Nucleus accumbens (tissue), 56 donors: ENCODE results near the gene RTN4R.

Source experiments
- DNase-seq, 56 donors: peaks; one replicate each; lab custom pipeline; 2025; lab: John Stamatoyannopoulos, UW

RTN4R gene

DNA sequence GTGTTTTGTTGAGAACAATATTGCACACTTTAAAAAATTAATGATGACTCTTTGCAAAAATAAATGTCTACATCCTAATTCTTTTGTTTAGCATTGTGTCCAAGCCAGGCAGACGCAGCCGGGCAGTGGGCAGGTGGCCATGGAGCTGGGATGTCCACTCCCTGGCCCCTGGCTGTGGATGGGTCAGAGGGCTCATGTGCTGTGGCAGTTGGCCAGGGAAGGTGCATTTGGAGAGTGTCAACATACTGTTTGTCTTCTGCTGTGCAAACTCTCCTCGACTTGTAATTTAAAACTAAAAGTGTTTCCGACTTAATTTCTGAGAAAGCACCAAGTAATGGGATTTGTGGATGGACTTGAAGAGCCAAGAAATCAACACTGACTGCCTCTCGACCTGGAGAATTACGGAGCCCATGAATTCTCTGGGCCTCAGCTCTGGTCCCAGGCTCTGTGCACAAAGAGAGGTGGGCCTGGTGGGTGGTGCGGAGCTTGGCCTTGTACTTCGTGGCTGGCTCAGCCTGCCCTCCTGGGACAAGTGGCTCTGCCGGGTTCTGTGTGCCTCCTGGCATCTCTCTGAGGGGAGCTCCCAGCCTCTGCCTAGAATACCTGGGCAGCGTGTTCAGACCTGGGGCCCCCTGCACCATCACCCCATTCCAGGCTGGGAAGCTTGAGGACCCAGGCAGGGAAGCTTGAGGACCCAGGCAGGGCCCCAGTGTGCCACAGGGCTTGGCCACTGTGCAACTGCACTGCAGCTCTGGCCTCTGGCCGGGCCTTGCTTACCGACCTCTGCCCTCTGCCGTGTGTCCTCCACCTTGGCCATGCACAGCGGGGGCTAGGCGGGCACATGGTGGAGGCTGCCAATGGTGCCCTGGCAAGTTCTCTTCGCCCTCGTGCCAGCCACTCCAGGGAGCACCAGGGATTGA is 46.4 kb downstream of the RTN4R start:
- peak in 15 of 56 donors; percentile 7 to 55 (median 26) for DNase-seq

- DNase-seq, result no peak
These were observed 47.5 kb downstream of the RTN4R start for GRCh38 chr22:20220629-20221026.

GRCh38 chr22:20219667-20220628 is 48.2 kb downstream of the RTN4R start:
- DNase-seq, result no peak

DNA sequence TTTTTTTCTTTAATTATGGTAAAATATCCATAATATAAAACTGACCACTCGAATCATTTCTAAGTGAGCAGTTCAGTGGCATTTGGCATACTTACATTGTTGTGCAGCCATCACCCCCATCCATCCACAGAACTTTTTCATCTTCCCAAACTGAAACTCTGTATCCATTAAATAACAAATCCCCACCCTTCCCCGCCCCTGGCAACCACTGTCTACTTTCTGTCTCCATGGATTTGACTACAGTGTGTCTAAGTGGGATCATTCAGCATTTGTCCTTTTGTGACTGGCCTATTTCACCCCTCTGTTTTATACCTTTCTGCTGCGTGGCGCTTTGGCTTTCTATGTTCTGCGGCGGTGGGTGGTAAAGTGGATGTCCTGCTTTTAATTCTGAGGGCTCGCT is 49.1 kb downstream of the RTN4R start:
- DNase-seq, result no peak

DNA sequence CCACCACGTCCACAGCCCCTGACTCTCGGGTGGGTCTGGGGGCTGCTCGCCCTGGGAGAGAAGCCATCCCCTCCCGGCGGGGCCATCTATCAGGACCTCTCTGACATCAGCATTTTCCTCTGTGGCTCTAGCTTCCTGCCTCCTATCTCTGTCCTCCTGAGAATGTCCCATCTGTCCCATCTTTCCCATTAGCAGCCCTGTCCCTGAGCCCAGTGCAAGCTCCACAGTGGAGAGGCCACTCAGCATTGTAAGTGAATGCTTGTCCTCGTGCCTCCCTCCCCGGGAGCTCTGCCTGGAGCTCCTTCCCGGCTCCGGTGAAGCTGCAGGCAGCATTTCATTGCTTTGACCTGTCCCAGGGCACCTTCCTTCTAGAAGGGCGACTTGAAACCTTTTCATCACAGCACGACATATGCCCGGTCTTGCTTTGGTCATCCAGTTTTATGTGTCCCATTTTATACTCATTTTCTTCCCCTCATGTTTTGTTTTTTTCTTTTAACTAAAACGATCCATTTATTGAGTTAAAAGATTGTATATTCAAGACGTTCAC is 49.7 kb downstream of the RTN4R start:
- DNase-seq, result no peak

- no peak for DNase-seq
These were observed 50.6 kb downstream of the RTN4R start for GRCh38 chr22:20217563-20217962.

- DNase-seq, result no peak
These were observed 51.1 kb downstream of the RTN4R start for GRCh38 chr22:20216863-20217499.

DNA sequence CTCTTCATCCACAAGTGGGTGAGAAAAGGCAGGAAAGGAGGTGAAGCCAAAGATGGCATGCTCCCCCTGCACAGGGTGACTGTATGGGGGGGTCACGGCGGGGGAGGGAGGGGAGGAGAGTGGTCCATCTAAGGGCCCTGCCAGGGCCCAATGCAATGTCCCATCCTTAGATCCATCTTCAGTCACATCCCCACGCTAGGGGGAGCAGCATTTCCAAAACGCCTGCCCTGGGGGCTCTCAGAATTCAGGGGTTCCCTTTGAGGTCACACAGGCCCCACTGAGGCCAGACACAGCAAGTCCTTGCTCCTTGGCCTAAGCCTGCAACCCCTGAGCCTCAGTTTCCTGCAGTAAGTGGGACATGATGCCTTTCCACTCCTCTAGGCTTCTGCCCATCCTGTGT is 52.4 kb downstream of the RTN4R start:
- DNase-seq, result no peak

DNA sequence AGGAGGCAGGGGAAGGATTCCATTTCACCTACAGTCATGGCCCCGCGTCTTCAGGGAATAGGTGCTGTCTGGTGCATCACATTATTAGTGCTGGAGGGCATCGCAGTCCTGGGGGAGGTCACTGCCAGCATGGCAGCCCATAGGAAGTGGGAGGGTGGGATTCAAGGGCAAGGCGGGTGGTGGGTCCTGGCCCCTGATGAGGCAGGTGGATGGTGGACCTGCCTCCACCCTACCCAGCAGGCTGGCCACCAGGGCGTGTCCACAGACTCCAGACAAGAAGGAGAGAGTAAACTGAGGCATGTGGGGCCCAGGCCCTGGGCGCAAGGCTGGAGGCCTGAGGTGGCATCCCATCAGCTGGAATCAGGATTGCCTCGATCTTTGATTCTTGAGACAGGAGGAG is 53.3 kb downstream of the RTN4R start:
- DNase-seq, result no peak

GRCh38 chr22:20213833-20214708 is 54.0 kb downstream of the RTN4R start:
- no peak for DNase-seq

- no peak for DNase-seq
These were observed 55.1 kb downstream of the RTN4R start for GRCh38 chr22:20212754-20213699.

DNA sequence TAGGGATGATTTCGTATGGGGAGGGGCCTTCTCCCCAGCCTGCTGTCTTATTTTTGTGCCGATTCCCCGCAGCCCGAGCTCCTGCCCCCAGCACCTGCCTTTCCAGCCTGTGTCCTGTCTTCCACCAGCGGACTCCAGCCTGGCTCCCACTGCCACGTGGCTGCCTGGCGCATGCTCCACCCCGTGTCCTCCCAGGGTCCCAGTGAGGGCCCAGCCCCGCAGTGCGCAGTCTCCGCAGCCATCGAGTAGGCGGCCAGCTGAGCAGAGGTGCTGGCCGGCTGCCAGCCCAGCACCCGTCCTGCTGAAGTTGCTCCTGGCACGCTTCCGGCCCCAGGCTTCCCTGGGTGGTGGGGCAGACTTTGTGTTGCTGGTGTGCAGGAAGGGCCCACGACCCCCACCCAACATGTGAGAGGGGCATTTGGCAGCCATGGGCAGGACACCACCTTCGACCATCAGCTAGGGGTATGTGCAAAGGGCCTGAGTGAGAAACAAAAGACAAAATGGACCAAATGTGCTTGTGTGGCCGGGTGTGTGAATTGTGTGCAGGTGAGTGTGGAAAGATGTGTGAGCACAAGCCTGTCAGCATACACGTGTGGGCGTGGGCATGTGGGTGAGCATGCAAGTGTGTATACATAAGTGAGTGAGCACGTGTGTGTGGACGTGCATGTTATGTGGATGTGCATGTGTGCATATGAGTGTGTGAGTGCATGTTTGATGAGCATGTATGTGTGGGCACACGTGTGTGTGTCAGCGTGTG is 55.9 kb downstream of the RTN4R start:
- DNase-seq, result no peak

DNA sequence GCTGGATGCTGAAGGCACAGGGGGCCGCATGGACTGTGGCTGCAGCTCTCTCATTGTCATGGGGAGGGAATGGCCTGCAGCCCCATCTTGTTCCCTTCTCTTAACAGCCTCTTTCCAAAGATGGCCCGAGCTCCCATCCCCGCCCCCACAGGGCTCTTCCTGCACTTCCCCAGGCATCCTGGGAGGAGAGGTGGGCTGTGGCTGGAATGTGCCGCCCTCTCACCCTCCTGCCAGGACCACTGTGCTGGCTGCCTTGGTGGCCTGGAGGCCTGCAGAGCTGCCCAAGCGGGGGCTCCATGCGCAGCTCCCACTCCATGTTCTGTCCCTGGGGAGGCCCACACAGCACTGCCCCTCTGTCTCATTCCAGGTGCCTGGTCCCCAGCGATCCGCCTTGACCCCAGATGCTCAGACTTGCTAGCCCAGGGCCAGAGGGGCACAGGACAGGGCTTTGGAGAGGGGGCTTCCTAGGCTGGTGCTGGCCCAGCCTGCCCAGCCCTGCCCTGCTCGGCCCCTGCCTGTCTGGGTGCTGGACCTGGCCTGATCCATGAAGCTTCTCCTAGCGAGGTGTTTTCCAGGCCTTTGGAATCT is 56.6 kb downstream of the RTN4R start:
- no peak for DNase-seq

DNA sequence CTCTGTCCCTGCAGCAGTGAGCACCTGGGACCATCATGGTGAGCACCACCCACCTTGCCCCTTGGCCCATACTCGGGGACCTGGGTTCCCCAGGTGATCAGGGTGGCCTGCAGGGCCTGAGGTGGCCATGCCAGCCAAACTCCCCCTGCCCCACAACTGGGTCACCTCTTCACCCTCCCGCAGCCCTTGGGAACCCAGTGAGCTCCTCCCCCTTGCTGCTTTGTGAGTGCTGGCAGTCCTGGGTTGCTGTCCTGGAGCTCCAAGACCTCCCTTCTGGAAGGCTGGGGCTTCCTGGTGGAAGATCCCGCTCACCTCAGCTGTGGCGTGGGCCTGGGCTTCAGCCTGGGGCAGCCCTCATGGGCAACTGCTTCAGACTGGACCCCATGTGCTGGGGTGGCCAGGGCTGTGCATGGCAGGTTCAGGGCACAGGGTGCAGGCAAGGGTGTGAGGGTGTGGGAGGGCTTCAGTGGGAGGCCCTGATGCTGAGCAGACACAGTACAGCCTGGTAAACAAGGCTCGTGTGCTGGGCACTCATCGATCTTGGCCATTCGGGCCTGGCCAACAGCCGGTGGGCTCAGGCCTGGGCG is 57.6 kb downstream of the RTN4R start:
- no peak for DNase-seq

- no peak for DNase-seq
These were observed 58.3 kb downstream of the RTN4R start for GRCh38 chr22:20209761-20210250.

DNA sequence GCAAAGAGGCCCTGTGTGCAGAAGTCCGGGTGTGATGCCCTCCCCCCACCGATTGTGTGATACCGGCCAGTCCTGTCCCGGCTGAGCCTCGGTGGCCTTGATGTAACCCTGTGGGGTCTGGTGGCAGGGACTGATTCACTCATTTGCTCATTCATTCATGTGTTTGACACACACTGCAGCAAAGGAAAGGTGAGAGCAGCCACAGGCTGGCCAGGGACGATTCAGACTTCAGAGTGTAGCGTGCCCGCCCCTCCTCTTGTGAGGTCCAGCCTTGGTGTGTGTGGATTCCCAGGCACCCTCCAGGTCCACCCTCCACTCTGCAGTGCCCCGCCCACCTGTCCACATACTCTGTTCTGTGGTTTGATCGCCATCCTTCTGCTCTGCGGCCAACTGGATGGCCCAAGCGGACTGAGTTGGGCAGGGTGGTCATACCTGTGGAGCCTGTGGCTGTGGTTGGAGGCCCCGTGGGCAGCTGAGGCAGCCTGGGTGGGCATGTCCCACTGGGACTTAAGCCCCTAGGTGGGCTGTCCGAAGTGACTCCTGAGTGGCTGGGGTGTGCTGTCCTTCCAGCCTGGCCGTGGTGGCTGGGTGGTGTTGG is 59.3 kb downstream of the RTN4R start:
- DNase-seq, result no peak
